Neural cell (in vitro differentiated cells): Measurements from ENCODE around the gene FAU. TPM values are rescaled to one million over a fixed set of nuclear protein-coding genes. Genes with fewer than 3 reads are reported as not detected.
"Not testable (repeated sequence)": the region's sequence is repeated elsewhere in the genome, so short reads cannot be mapped to it uniquely, and the experiment has no call there.

ENCODE experiments used
- H2AFZ ChIP-seq: fragments of 200-600, 300-800 bp; sonication (generic), shearing (Covaris generic); 2 replicates; pipeline ENCODE4 v1.6.0; 2014; ENCODE audit warnings: low read depth, mild to moderate bottlenecking, antibody characterized with exemption, low read length, moderate library complexity
- H3F3A ChIP-seq: fragments of 200-600 bp; shearing (Covaris generic); 2 replicates; pipeline ENCODE4 v1.6.1; 2016; ENCODE audit warnings: mild to moderate bottlenecking, moderate library complexity, mixed read lengths, antibody characterized with exemption, low read length; ENCODE audit not compliant: insufficient read depth, poor library complexity, severe bottlenecking
- H3K27ac ChIP-seq: fragments of 200-600, 300-800 bp; sonication (generic), shearing (Covaris generic); 2 replicates; pipeline ENCODE4 v1.5.1; 2014; ENCODE audit warnings: mild to moderate bottlenecking, low read length, moderate library complexity
- H3K27me3 ChIP-seq: fragments of 300-800, 200-600 bp; sonication (generic), shearing (Covaris generic); 2 replicates; pipeline ENCODE4 v1.6.0; 2014; ENCODE audit warnings: mild to moderate bottlenecking, low read depth, low read length, moderate library complexity; ENCODE audit not compliant: insufficient read depth
- H3K36me3 ChIP-seq: fragments of 300-800, 200-600 bp; sonication (generic), shearing (Covaris generic); 2 replicates; pipeline ENCODE4 v1.5.1; 2014; ENCODE audit warnings: mild to moderate bottlenecking, antibody characterized with exemption, low read length, moderate library complexity; ENCODE audit not compliant: insufficient read depth
- H3K4me2 ChIP-seq: fragments of 300-800, 200-600 bp; sonication (generic), shearing (Covaris generic); 2 replicates; pipeline ENCODE4 v1.6.0; 2014; ENCODE audit warnings: mild to moderate bottlenecking, low read length
- H3K4me3 ChIP-seq: fragments of 300-800, 200-600 bp; sonication (generic), shearing (Covaris generic); 2 replicates; pipeline ENCODE4 v1.5.1; 2014; ENCODE audit warnings: mild to moderate bottlenecking, low read length, moderate library complexity
- H3K79me2 ChIP-seq: fragments of 200-600 bp; shearing (Covaris generic); replicated peaks from 2 replicates; pipeline ENCODE4 v1.6.0; 2014; ENCODE audit warnings: mild to moderate bottlenecking, low read length, moderate library complexity; ENCODE audit not compliant: insufficient read depth
- H3K9ac ChIP-seq: fragments of 300-800, 200-600 bp; sonication (generic), shearing (Covaris generic); 2 replicates; pipeline ENCODE4 v1.6.1; 2016; ENCODE audit warnings: mild to moderate bottlenecking, low read length, mixed read lengths
- H3K9me2 ChIP-seq: fragments of 200-600 bp; shearing (Covaris generic); 2 replicates; pipeline ENCODE4 v1.6.1; 2016; ENCODE audit warnings: mild to moderate bottlenecking, low read length, mixed read lengths; ENCODE audit not compliant: insufficient read depth
- H3K9me3 ChIP-seq: fragments of 200-600, 300-800 bp; sonication (generic), shearing (Covaris generic); 2 replicates; pipeline ENCODE4 v1.6.1; 2016; ENCODE audit warnings: mild to moderate bottlenecking, mixed run types, low read length, moderate library complexity, mixed read lengths
- H4K20me1 ChIP-seq: fragments of 200-600 bp; shearing (Covaris generic); 2 replicates; pipeline ENCODE4 v1.6.1; 2016; ENCODE audit warnings: mild to moderate bottlenecking, mixed run types; ENCODE audit not compliant: insufficient read depth
- CTCF ChIP-seq: fragments of 450-650 bp; IDR thresholded peaks from 2 replicates; pipeline ENCODE4 v1.5.1; 2014; ENCODE audit warnings: antibody characterized with exemption, mild to moderate bottlenecking, moderate library complexity; ENCODE audit not compliant: poor library complexity, severe bottlenecking
- EP300 ChIP-seq: fragments of 450-650 bp; conservative IDR thresholded peaks from 2 replicates; pipeline ENCODE4 v1.6.1; 2014; ENCODE audit warnings: antibody characterized with exemption, mild to moderate bottlenecking, moderate library complexity; ENCODE audit not compliant: poor library complexity, severe bottlenecking
- EZH2 ChIP-seq: fragments of 200-600, 300-800 bp; shearing (Covaris generic), sonication (generic); IDR thresholded peaks from 2 replicates; pipeline ENCODE4 v1.6.1; 2014; ENCODE audit warnings: antibody characterized with exemption, low read length, borderline replicate concordance, mild to moderate bottlenecking; ENCODE audit not compliant: insufficient read depth, poor library complexity, severe bottlenecking
- MXI1 ChIP-seq: fragments of 450-650 bp; conservative IDR thresholded peaks from 2 replicates; pipeline ENCODE4 v1.6.1; 2014; ENCODE audit warnings: antibody characterized with exemption, mild to moderate bottlenecking; ENCODE audit not compliant: poor library complexity, severe bottlenecking
- POLR2AphosphoS5 ChIP-seq: IDR thresholded peaks from 2 replicates; pipeline ENCODE4 v1.6.1; 2012
- RAD21 ChIP-seq: fragments of 450-650 bp; conservative IDR thresholded peaks from 2 replicates; pipeline ENCODE4 v1.6.1; 2014; ENCODE audit warnings: antibody characterized with exemption, mild to moderate bottlenecking, moderate library complexity
- REST ChIP-seq: IDR thresholded peaks from 2 replicates; pipeline ENCODE4 v1.6.1; 2012; ENCODE audit warnings: borderline replicate concordance
- SMC3 ChIP-seq: fragments of 450-650 bp; conservative IDR thresholded peaks from 2 replicates; pipeline ENCODE4 v1.6.1; 2014; ENCODE audit warnings: antibody characterized with exemption, mild to moderate bottlenecking, moderate library complexity; ENCODE audit not compliant: poor library complexity
- TAF1 ChIP-seq: IDR thresholded peaks from 2 replicates; pipeline ENCODE4 v1.6.1; 2012; ENCODE audit warnings: low read depth
- polyA plus RNA-seq: library from polyadenylated mRNA; depleted of rRNA; stranded (reverse); fragments of >200 nt; gene quantifications from 2 replicates; pipeline ENCODE4 v1.2.3, GENCODE V29; 2014

The FAU gene
- polyA plus RNA-seq, 1 donor from 2014 or later, result 420 TPM

- Histone ChIP-seq H3K27me3 (no peaks in the 10 kb centered on the region), H3K27ac (no peak overlapping the region), H3K9ac (no peak overlapping the region), H3K36me3 (no peaks in the 10 kb centered on the region), H3K4me2 (no peak overlapping the region), H3F3A (no peaks in the 10 kb centered on the region), H2AFZ (no peak overlapping the region), H3K9me2 (no peaks in the 10 kb centered on the region), H3K9me3 (no peaks in the 10 kb centered on the region), H3K4me3 (no peak overlapping the region), H4K20me1 (no peaks in the 10 kb centered on the region), H3K79me2 (no peaks in the 10 kb centered on the region)
- TF ChIP-seq RAD21 (no peak), SMC3 (no peak), CTCF (no peak), REST (no peak), MXI1 (no peak), POLR2AphosphoS5 (no peak), TAF1 (no peak), EZH2 (no peak), EP300 (no peak)
Observed at GRCh38 chr11:65150509-65151299, 28.8 kb upstream of the FAU start.

GRCh38 chr11:65150131-65150508, 28.2 kb upstream of the FAU start:
- H4K20me1 ChIP-seq, H3K9me3 ChIP-seq, H3K36me3 ChIP-seq, H3K9ac ChIP-seq, H3F3A ChIP-seq, H3K4me2 ChIP-seq, H2AFZ ChIP-seq, H3K9me2 ChIP-seq, H3K79me2 ChIP-seq, H3K4me3 ChIP-seq, H3K27ac ChIP-seq, H3K27me3 ChIP-seq: not testable (repeated sequence)

- Histone ChIP-seq H2AFZ (no peak overlapping the region), H3K9ac (no peak overlapping the region), H3K9me2 (no peaks in the 10 kb centered on the region), H3K9me3 (no peaks in the 10 kb centered on the region), H3K4me3 (no peak overlapping the region), H3F3A (no peaks in the 10 kb centered on the region), H4K20me1 (no peaks in the 10 kb centered on the region), H3K27me3 (no peaks in the 10 kb centered on the region), H3K79me2 (no peaks in the 10 kb centered on the region), H3K36me3 (no peaks in the 10 kb centered on the region), H3K4me2 (no peak overlapping the region), H3K27ac (no peak overlapping the region)
- no peak for TF ChIP-seq TAF1
- TF ChIP-seq RAD21, result no peak
- TF ChIP-seq CTCF, result no peak
- TF ChIP-seq MXI1, result no peak
- no peak for TF ChIP-seq REST
- TF ChIP-seq EZH2, result no peak
- TF ChIP-seq EP300, result no peak
- no peak for TF ChIP-seq SMC3
- TF ChIP-seq POLR2AphosphoS5, result no peak
Observed at GRCh38 chr11:65148657-65149056, 26.7 kb upstream of the FAU start.
